Fibroblast of the aortic adventitia (primary cell): ENCODE data around the gene LRMDA. TPM values are rescaled to one million over a fixed set of nuclear protein-coding genes. Genes with fewer than 3 reads are reported as not detected.

ENCODE experiments used
- DNase-seq: peaks from one replicate; pipeline ENCODE4 v3.0.0-alpha.2; 2010; ENCODE audit warnings: low read depth
- H3K4me3 ChIP-seq: 2 replicates; pipeline ENCODE4 v1.5.1; 2011; ENCODE audit warnings: low read depth, mild to moderate bottlenecking, control low read depth, low read length, moderate library complexity
- CTCF ChIP-seq: IDR thresholded peaks from 2 replicates; pipeline ENCODE4 v1.5.1; 2011; ENCODE audit warnings: mild to moderate bottlenecking, low read length, control low read depth, inconsistent platforms; ENCODE audit not compliant: insufficient read depth
- total RNA-seq: library from RNA; depleted of rRNA; stranded (reverse); fragments of >200 nt; gene quantifications from 2 replicates; pipeline ENCODE4 v1.2.3, GENCODE V29; 2012; ENCODE audit warnings: low replicate concordance

LRMDA gene
- total RNA-seq, 1 donor = 6.3 TPM

GRCh38 chr10:75610183-75610582 is 178.8 kb downstream of the LRMDA start:
- DNase-seq = no peak
- no peak for TF ChIP-seq CTCF
- no peak overlapping the region for H3K4me3 ChIP-seq

GRCh38 chr10:75611172-75611992 is 180.0 kb downstream of the LRMDA start:
- TF ChIP-seq CTCF = no peak
- no peak for DNase-seq
- no peak overlapping the region for H3K4me3 ChIP-seq

GRCh38 chr10:75611993-75612372 is 180.6 kb downstream of the LRMDA start:
- DNase-seq = no peak
- H3K4me3 ChIP-seq = no peak overlapping the region
- no peak for TF ChIP-seq CTCF

- DNase-seq = peak; percentile 98
- H3K4me3 ChIP-seq = no peak overlapping the region
- TF ChIP-seq CTCF = no peak
These were observed 181.7 kb downstream of the LRMDA start for GRCh38 chr10:75612904-75613684.

GRCh38 chr10:75613685-75614504 is 182.5 kb downstream of the LRMDA start:
- DNase-seq = peak; percentile 94
- no peak for TF ChIP-seq CTCF

GRCh38 chr10:75616076-75616475 is 184.7 kb downstream of the LRMDA start:
- no peak for DNase-seq
- TF ChIP-seq CTCF = no peak
- no peak overlapping the region for H3K4me3 ChIP-seq

More at GRCh38 chr10:75613685-75614504, 182.5 kb downstream of the LRMDA start:
- H3K4me3 ChIP-seq = peak overlapping the region; percentile 6
